Activated T-helper 1 cell treated with anti-CD3 and anti-CD28 coated beads, Interleukin-2, amount 50 U/mL, for 16 hours (primary cell): ENCODE data around the gene ACKR3.

Experiments used
- DNase-seq, 2 donors: peaks; one replicate each; pipeline ENCODE4 v3.0.0-alpha.2; 2020; ENCODE audit warnings: low read depth in 1 of 2, low spot score in 1 of 2

The ACKR3 gene

GRCh38 chr2:236583621-236584203 lies 14.1 kb downstream of the ACKR3 start:
- DNase-seq, result no peak

- DNase-seq, result no peak
Measured at GRCh38 chr2:236584521-236585384, 15.1 kb downstream of the ACKR3 start.

- DNase-seq, result no peak
Measured at GRCh38 chr2:236585966-236586365, 16.3 kb downstream of the ACKR3 start.

DNA sequence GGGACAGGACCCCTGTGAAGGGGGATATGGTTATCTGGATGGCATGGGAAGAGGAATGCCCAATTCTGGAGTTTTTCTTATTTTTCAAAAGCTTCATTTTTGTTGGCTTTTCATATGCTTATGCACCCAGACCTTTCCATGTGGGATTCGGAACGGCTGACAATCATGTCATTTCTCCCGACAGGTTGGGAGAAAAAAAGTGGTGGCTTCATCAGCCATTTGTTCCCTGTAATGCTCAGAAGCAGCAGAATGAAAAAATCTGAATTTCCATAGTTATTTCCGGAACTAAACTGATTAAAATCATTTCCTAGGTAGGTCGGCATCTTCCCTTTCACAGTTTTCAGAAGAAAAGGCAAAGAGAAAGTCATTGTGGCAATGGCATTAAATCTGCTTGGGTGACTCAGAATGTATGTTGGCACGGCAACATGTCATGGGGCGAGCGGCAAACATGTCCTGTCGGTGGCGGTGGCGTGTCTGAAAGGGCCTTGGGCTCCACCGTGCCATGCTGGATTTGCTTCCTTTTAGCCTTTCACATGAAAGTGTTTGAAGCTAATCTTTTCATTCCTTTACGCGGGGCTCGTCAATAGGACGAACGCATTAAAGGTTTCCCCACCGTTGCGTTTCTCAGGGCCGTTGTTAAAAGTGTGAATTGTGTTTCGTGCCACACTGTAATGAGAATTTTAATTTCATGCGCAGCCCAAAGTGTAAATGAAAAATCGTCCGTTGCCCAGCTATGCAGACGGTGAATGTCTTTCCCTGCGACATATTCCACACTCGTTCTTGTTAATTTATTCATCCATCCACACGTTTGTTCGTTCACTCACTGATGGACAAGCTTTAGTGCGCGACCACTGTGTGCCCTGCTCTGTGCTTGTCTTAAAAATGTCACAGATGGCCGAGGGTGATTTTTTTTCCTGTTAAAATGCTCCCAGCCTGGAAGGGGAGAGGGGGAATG lies 18.5 kb downstream of the ACKR3 start:
- DNase-seq, result no peak

DNA sequence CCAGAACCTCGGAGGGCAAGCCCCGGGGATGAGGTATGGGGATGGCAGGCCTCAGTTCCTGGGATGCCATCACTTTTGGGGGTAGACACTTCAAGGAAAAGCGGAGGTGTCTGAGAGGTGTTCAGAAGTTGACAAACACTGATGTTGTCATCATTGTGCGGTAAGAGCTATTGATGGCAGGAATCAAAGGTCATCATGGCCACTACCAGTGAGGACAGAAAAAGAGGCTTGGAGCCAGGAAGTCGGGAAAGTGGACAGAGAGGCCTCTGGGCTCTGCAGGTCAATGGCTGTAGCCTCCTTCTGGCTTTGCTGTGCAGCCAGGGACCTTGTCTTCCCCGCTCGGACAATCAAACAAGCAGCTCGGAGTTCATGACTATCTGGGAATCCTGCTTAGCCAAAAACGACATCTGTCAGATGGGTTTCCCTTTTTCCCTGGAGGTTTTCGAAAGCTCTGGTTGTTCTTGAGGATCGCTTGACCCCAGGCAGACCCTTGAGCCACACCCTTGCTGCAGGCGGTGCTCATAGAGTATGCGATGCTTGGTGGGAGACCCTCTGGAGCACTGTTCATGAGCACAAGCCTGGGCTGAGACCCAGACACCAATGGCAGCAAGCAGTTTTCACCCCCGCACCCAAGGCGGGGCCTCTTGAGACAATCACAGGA lies 19.4 kb downstream of the ACKR3 start:
- no peak for DNase-seq

DNA sequence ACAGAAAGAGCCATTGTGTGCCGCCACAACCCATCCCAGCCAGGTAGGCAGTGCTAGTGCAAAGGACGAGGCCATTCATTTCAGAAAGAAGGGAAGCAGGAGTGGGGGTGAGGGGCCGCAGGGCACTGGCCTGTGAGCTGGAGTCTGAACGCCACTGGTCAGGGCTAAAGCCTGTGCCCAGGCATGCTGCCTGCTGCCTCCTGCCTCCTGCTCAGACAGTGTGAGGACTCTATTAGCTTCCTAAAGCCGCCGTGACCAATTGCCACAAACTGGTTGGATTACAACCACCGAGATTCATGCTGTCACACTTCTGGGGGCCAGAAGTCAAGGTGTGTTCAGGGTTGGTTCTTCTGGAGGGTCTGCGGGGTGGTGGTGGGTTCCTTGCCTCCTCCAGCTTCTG lies 21.2 kb downstream of the ACKR3 start:
- no peak for DNase-seq

DNA sequence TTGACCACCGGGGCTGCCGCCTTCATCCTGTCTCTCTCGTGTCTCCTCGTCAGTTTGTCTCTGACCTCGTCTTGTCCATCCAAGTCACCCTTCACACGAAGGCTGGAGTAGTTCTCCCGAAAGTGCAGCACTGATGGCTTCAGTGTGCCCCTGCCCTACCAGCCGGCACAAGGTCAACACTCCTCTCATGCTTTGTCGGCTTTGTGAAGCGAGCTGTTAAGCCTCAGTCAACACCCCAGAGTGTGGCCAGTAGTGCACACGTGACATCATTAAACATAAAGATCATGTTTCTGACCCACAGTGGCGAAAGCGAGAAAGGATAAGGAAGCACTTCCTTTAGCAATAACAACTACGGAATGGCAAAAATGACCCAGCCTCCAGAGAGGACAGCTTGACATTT lies 23.2 kb downstream of the ACKR3 start:
- DNase-seq, result no peak

DNA sequence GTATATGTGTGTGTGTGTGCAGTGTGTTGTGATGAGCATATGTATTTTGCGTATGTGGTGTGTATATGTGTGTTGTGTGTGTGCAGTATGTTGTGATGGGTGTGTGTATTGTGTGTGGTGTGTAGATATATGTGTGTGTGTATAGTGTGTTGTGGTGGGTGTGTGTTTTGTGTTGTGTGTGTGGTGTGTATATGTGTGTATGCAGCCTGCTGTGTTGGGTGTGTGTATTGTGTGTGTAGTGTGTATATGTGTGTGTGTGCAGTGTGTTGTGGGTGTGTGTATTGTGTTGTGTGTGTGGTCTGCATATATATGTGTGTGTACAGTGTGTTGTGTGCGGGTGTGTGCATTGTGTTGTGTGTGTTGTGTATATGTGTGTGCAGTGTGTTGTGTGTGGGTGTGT lies 23.9 kb downstream of the ACKR3 start:
- no peak for DNase-seq

DNA sequence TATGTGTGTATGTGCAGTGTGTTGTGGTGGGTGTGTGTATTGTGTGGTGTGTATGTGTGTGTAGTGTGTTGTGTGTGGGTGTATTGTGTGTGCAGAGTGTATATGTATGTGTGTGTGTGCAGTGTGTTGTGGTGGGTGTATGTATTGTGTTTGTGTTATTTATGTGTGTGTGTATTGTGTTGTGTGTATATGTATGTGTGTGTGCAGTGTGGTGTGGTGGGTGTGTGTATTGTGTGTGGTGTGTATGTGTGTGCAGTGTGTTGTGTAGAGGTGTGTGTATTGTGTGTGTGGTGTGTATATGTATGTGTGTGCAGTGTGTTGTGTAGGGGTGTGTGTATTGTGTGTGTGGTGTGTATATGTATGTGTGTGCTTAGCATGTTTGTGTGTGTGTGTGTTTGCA lies 24.3 kb downstream of the ACKR3 start:
- DNase-seq, result no peak

- DNase-seq, result no peak
Measured at GRCh38 chr2:236597629-236598028, 28.0 kb downstream of the ACKR3 start.

- DNase-seq, result no peak
Measured at GRCh38 chr2:236599059-236599458, 29.4 kb downstream of the ACKR3 start.

GRCh38 chr2:236600158-236600557 lies 30.5 kb downstream of the ACKR3 start:
- no peak for DNase-seq

DNA sequence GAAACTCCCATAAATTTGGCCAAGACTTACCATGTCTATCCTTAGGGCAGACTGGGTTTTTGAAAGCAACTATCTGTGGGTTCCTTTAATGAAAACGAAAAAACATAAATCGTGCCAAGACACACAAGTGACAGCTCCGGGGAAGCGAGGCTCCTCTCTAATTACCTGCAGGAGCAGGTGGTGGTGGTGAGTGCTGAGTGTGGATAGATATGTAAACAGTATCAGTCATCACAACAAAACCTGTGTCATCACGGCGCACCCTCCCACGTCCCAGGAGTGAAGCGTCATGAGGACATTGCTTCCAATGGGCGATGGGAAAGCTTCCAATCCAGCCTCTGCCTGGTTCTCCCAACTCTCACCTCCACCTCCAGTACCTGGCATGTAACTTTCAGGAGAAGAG lies 31.3 kb downstream of the ACKR3 start:
- no peak for DNase-seq

- no peak for DNase-seq
Measured at GRCh38 chr2:236601316-236602202, 31.9 kb downstream of the ACKR3 start.

GRCh38 chr2:236602678-236603077 lies 33.1 kb downstream of the ACKR3 start:
- DNase-seq, result no peak

- no peak for DNase-seq
Measured at GRCh38 chr2:236603361-236604015, 33.9 kb downstream of the ACKR3 start.

- no peak for DNase-seq
Measured at GRCh38 chr2:236604575-236605344, 35.1 kb downstream of the ACKR3 start.

GRCh38 chr2:236605345-236605734 lies 35.7 kb downstream of the ACKR3 start:
- DNase-seq, result no peak

- DNase-seq, result no peak
Measured at GRCh38 chr2:236606023-236606422, 36.4 kb downstream of the ACKR3 start.
